K562 (cell line): Measurements from ENCODE around the gene A4GNT. TPM values are rescaled to one million over a fixed set of nuclear protein-coding genes. Genes with fewer than 3 reads are reported as not detected.

Experiments
- ATAC-seq: fragments of 200-7000 bp; cut with Tn5 transposase; 3 replicates; pipeline ENCODE4 v1.9.1; 2020; ENCODE audit warnings: moderate library complexity
- BruUV-seq: library from RNA; stranded (reverse); fragments of 400-500 nt; replicated peaks from 2 replicates; lab custom pipeline; 2021; lab: Mats Ljungman, UMichigan
- CTCF ChIA-PET: fragments of 300-600 bp; formaldehyde crosslinking; extraction: SDS; loops from one replicate; lab custom pipeline; 2021; ENCODE audit warnings: low intra/inter-chr PET ratio; lab: Yijun Ruan, JAX
- POLR2A ChIA-PET: fragments of 300-600, 350-650 bp; sonication (Branson Sonifier 250); formaldehyde crosslinking; extraction: SDS; loops from one replicate; lab custom pipeline; 2021; ENCODE audit warnings: antibody characterized with exemption, inconsistent platforms; lab: Yijun Ruan, JAX
- DNase-seq, 4 experiments: peaks; one replicate each; pipeline versions ENCODE4 v3.0.0 to v3.0.0-alpha.2; 2011 to 2018; ENCODE audit warnings: low spot score in 3 of 4, mixed read lengths in 3 of 4; ENCODE audit errors: extremely low read depth in 1 of 4
- FAIRE-seq: peaks from 2 replicates; lab custom pipeline; 2011; peaks lifted over from hg19 to GRCh38; lab: Jason Lieb, UNC
- H2AFZ ChIP-seq: 2 replicates; pipeline ENCODE4 v1.6.0; 2011; ENCODE audit warnings: low read depth, low read length, control low read depth, inconsistent platforms
- H3K27ac ChIP-seq: fragments of 200-600 bp; 3 replicates; pipeline ENCODE4 v1.8.0; 2011; ENCODE audit warnings: low read depth, mild to moderate bottlenecking, control low read depth, inconsistent platforms, low read length, moderate library complexity, mixed read lengths; ENCODE audit errors: extremely low read depth
- H3K27me3 ChIP-seq, 2 experiments: fragments of 300-600 bp in 1 of 2; 2 replicates in 1 of 2; 3 replicates in 1 of 2; pipeline versions ENCODE4 v1.6.0 to v1.8.0; 2011; ENCODE audit warnings: inconsistent platforms in 2 of 2, low read length in 2 of 2, mild to moderate bottlenecking in 1 of 2, mixed read lengths in 1 of 2, moderate library complexity in 1 of 2; ENCODE audit not compliant: control insufficient read depth in 2 of 2, insufficient read depth in 2 of 2
- H3K36me3 ChIP-seq: fragments of 300-600 bp; 3 replicates; pipeline ENCODE4 v1.8.0; 2011; ENCODE audit warnings: mild to moderate bottlenecking, low read length, inconsistent platforms; ENCODE audit not compliant: control insufficient read depth, insufficient read depth
- H3K4me1 ChIP-seq, 2 experiments: fragments of 200-600 bp in 1 of 2; replicated peaks in 1 of 2; 2 replicates in 1 of 2; 3 replicates in 1 of 2; pipeline versions ENCODE4 v1.5.1 to v1.8.0; 2011; ENCODE audit warnings: inconsistent platforms in 2 of 2, low read length in 2 of 2, mild to moderate bottlenecking in 1 of 2, mixed read lengths in 1 of 2, moderate library complexity in 1 of 2; ENCODE audit not compliant: control insufficient read depth in 2 of 2, insufficient read depth in 2 of 2
- H3K4me2 ChIP-seq: 2 replicates; pipeline ENCODE4 v1.6.1; 2011; ENCODE audit warnings: low read length, control low read depth, inconsistent platforms, mixed read lengths; ENCODE audit not compliant: insufficient read depth
- H3K4me3 ChIP-seq: fragments of 200-600 bp; sonication (generic), shearing (Covaris generic); 2 replicates; pipeline ENCODE4 v1.5.1; 2016; ENCODE audit warnings: control low read depth, inconsistent platforms
- H3K79me2 ChIP-seq: fragments of 200-600 bp; 3 replicates; pipeline ENCODE4 v1.8.0; 2011; ENCODE audit warnings: low read length, inconsistent platforms; ENCODE audit not compliant: control insufficient read depth, insufficient read depth
- H3K9ac ChIP-seq, 2 experiments: 2 replicates each; pipeline versions ENCODE4 v1.6.0 to v1.6.1; 2011; ENCODE audit warnings: low read depth in 2 of 2, low read length in 2 of 2, control low read depth in 1 of 2, inconsistent platforms in 1 of 2, mild to moderate bottlenecking in 1 of 2, mixed read lengths in 1 of 2; ENCODE audit not compliant: insufficient read depth in 1 of 2
- H3K9me1 ChIP-seq: one replicate; pipeline ENCODE4 v1.6.0; 2011; ENCODE audit warnings: inconsistent platforms, mild to moderate bottlenecking, low read length, moderate library complexity; ENCODE audit not compliant: control insufficient read depth, insufficient read depth
- H3K9me3 ChIP-seq: replicated peaks from 2 replicates; pipeline ENCODE4 v1.5.1; 2011; ENCODE audit warnings: low read depth, low read length, inconsistent platforms; ENCODE audit not compliant: control insufficient read depth, insufficient read depth
- H4K20me1 ChIP-seq: replicated peaks from 2 replicates; pipeline ENCODE4 v1.6.1; 2011; ENCODE audit warnings: low read length, inconsistent platforms, mixed read lengths; ENCODE audit not compliant: control insufficient read depth, insufficient read depth
- FOXA1 ChIP-seq: fragments of 450-650 bp; IDR thresholded peaks from 2 replicates; pipeline ENCODE4 v1.6.1; 2016; ENCODE audit warnings: mild to moderate bottlenecking, borderline replicate concordance
- POLR2A ChIP-seq: fragments of 450-650 bp; conservative IDR thresholded peaks from 2 replicates; pipeline ENCODE4 v1.6.1; 2016
- RBFOX2 ChIP-seq: fragments of 200-400 bp; formaldehyde crosslinking; IDR thresholded peaks from 2 replicates; pipeline ENCODE4 v1.6.1; 2017; ENCODE audit warnings: low read depth, mild to moderate bottlenecking, low read length, moderate library complexity
- SMARCE1 ChIP-seq: fragments of 450-650 bp; IDR thresholded peaks from 2 replicates; pipeline ENCODE4 v1.7.1; 2016; ENCODE audit warnings: mild to moderate bottlenecking
- SP2 ChIP-seq: IDR thresholded peaks from 2 replicates; pipeline ENCODE4 v1.6.1; 2011; ENCODE audit warnings: mild to moderate bottlenecking, low read depth, low read length, moderate library complexity; ENCODE audit not compliant: poor library complexity, severe bottlenecking; ENCODE audit errors: extremely low read depth
- WGBS: fragments of 100-300 bp; shearing (Covaris generic); methylation state at CpG from one replicate; pipeline ENCODE4 v1.1.6; 2016; ENCODE audit warnings: low coverage, mixed read lengths; ENCODE audit not compliant: insufficient coverage; ENCODE audit errors: missing lambda C conversion rate; 5-methylcytosine and 5-hydroxymethylcytosine counted together
- in situ Hi-C: fragments of 300-500 bp; cut with MboI; formaldehyde crosslinking; loops from 4 replicates; pipeline ENCODE4 v1.15.0; 2018; ENCODE audit warnings: inconsistent platforms, mixed read lengths
- intact Hi-C: fragments of 100-400 bp; cut with micrococcal nuclease; formaldehyde crosslinking; loops from 2 replicates; pipeline ENCODE4 v1.14.2; 2022
- polyA plus RNA-seq, 8 experiments: library from polyadenylated mRNA; depleted of rRNA in 4 of 8; stranded (reverse) in 5 of 8; unstranded in 3 of 8; fragments of >200 nt; fragmentation: Nextera tagmentation in 2 of 8; fragmentation: Illumina TruSeq in 1 of 8; extraction: Ambion mirVana in 2 of 8; extraction: Trizol in 1 of 8; gene quantifications; 2 replicates each; pipeline versions ENCODE4 v1.2.1 to v1.2.3, GENCODE V29; 2011 to 2014; ENCODE audit warnings: inconsistent platforms in 1 of 8, missing spikeins in 1 of 8
- total RNA-seq, 7 experiments: library from RNA; depleted of rRNA in 6 of 7; stranded (reverse); fragments of >200 nt in 6 of 7; fragmentation: Illumina TruSeq in 2 of 7; extraction: Trizol in 2 of 7; gene quantifications; 2 replicates each; pipeline versions ENCODE4 v1.2.1 to v1.2.3, GENCODE V29; 2011 to 2021; ENCODE audit warnings: low replicate concordance in 1 of 7
- TF ChIP-seq, protein P1 (sequence below): sonication (generic); formaldehyde crosslinking; IDR thresholded peaks from 2 replicates; pipeline ENCODE4 v1.9.0; 2022; ENCODE audit warnings: mild to moderate bottlenecking, missing genetic modification reagents

A4GNT gene
- total and polyA plus RNA-seq, 9 of the 15 experiments (the other 6 are each of a cell fraction or from before 2014, with no cell fraction given) = not detected

DNA sequence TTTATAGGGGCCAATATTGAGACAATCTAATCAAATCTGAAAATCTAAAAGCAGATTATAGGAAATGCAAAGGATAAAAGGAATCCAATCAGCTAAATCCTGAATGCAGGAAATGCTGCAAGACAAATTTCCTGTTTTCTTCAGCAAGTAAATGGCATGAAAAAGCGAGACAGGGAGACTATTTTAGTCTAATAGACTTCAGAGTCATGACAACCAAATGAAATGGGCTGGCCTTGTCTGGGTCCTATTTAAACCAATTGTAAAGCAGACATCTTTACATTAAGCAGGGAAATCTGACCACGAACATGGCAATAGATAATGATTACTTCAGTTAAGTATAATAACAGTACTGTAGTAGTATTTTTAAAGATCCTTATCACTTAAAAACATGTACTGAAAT is 40.4 kb upstream of the A4GNT start:
- POLR2A ChIA-PET = interaction anchor here (0.9 to 2.8 kb wide), 2 partner anchors 15 kb away, joined by 3 to 14 read pairs; partner anchors contain the start of gene ARMC8
- no peak overlapping the region; a peak in 1 of 4 replicates for H3K9ac ChIP-seq
- in situ Hi-C loops (no loop called here), intact Hi-C loops (no loop called here)
- H3K27me3 ChIP-seq = no peaks in the 10 kb centered on the region
- peaks cover 31% of the 10 kb centered on the region for H3K36me3 ChIP-seq
- no peaks in the 10 kb centered on the region; a peak in 2 of 5 replicates for H3K4me1 ChIP-seq
- no peak overlapping the region for H3K4me2 ChIP-seq
- H2AFZ ChIP-seq = no peak overlapping the region
- H3K79me2 ChIP-seq = peaks cover 27% of the 10 kb centered on the region
- no TSS peak for BruUV-seq
- no peak overlapping the region for H3K27ac ChIP-seq
- H3K4me3 ChIP-seq = no peak overlapping the region
- FAIRE-seq (no peak), DNase-seq (no peak), ATAC-seq (no peak)
- H3K9me1 ChIP-seq = no peaks in the 10 kb centered on the region
- no peak for TF ChIP-seq FOXA1
- 0 out of 2 replicates have a peak, but pooled peaks have one; percentile 9 for TF ChIP-seq RBFOX2
- WGBS = 89% methylated on average over 2 of the region's 2 CpGs
- CTCF ChIA-PET = no interaction called here
- H3K9me3 ChIP-seq = no peaks in the 10 kb centered on the region
- H4K20me1 ChIP-seq = no peaks in the 10 kb centered on the region

DNA sequence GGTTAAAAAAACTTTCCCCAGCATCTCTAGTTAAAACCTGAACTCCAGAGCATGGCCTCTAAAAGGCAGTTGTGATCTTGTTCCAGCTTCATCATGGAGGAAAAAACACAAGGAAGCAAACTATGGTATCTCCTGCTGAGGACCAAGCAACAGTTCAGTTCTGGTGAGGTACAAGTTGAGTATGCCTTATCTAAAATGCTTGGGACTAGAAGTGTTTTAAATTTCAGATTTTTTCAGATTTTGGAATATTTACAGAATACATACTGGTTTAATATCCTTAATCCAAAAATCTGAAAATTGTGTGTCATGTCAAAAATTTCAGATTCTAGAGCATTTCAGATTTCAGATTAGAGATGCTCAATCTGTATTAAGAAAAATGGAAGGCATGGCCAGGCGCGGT is 32.9 kb upstream of the A4GNT start:
- Histone ChIP-seq H3K4me2 (no peak overlapping the region), H3K4me1 (peaks cover 0 to 4% of the 10 kb centered on the region in 2 experiments; a peak in 2 of 5 replicates), H3K9ac (no peak overlapping the region), H3K4me3 (no peak overlapping the region), H3K79me2 (no peaks in the 10 kb centered on the region), H4K20me1 (no peaks in the 10 kb centered on the region), H3K27ac (no peak overlapping the region), H3K9me3 (no peaks in the 10 kb centered on the region), H3K36me3 (peaks cover 61% of the 10 kb centered on the region), H3K9me1 (no peaks in the 10 kb centered on the region), H2AFZ (no peak overlapping the region), H3K27me3 (no peaks in the 10 kb centered on the region)
- WGBS = no CpG with 5 or more reads among the region's 2 CpGs
- CTCF ChIA-PET = no interaction called here
- BruUV-seq = no TSS peak
- TF ChIP-seq SP2 = no peak
- TF ChIP-seq SMARCE1 = no peak
- TF ChIP-seq, protein P1, sequence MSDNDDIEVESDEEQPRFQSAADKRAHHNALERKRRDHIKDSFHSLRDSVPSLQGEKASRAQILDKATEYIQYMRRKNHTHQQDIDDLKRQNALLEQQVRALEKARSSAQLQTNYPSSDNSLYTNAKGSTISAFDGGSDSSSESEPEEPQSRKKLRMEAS (CRISPR knock-in tag) = no peak
- TF ChIP-seq POLR2A = no peak
- POLR2A ChIA-PET = interaction anchor here (0.7 kb wide), 1 partner anchor 10 kb away, joined by 3 read pairs; the partner anchor contains the start of gene DBR1
- intact Hi-C loops (no loop called here), in situ Hi-C loops (no loop called here)
- DNase-seq (no peak), FAIRE-seq (no peak), ATAC-seq (no peak)
